K562 (cell line): Measurements from ENCODE around the gene CAST. TPM values are rescaled to one million over a fixed set of nuclear protein-coding genes. Genes with fewer than 3 reads are reported as not detected.

Source experiments
- ATAC-seq: fragments of 200-7000 bp; cut with Tn5 transposase; 3 replicates; pipeline ENCODE4 v1.9.1; 2020; ENCODE audit warnings: moderate library complexity
- BruUV-seq: library from RNA; stranded (reverse); fragments of 400-500 nt; replicated peaks from 2 replicates; lab custom pipeline; 2021; lab: Mats Ljungman, UMichigan
- CTCF ChIA-PET: fragments of 300-600 bp; formaldehyde crosslinking; extraction: SDS; loops from one replicate; lab custom pipeline; 2021; ENCODE audit warnings: low intra/inter-chr PET ratio; lab: Yijun Ruan, JAX
- POLR2A ChIA-PET: fragments of 300-600, 350-650 bp; sonication (Branson Sonifier 250); formaldehyde crosslinking; extraction: SDS; loops from one replicate; lab custom pipeline; 2021; ENCODE audit warnings: antibody characterized with exemption, inconsistent platforms; lab: Yijun Ruan, JAX
- DNase-seq, 4 experiments: peaks; one replicate each; pipeline versions ENCODE4 v3.0.0 to v3.0.0-alpha.2; 2011 to 2018; ENCODE audit warnings: low spot score in 3 of 4, mixed read lengths in 3 of 4; ENCODE audit errors: extremely low read depth in 1 of 4
- FAIRE-seq: peaks from 2 replicates; lab custom pipeline; 2011; peaks lifted over from hg19 to GRCh38; lab: Jason Lieb, UNC
- H2AFZ ChIP-seq: 2 replicates; pipeline ENCODE4 v1.6.0; 2011; ENCODE audit warnings: low read depth, low read length, control low read depth, inconsistent platforms
- H3K27ac ChIP-seq: fragments of 200-600 bp; 3 replicates; pipeline ENCODE4 v1.8.0; 2011; ENCODE audit warnings: low read depth, mild to moderate bottlenecking, control low read depth, inconsistent platforms, low read length, moderate library complexity, mixed read lengths; ENCODE audit errors: extremely low read depth
- H3K27me3 ChIP-seq, 2 experiments: fragments of 300-600 bp in 1 of 2; 2 replicates in 1 of 2; 3 replicates in 1 of 2; pipeline versions ENCODE4 v1.6.0 to v1.8.0; 2011; ENCODE audit warnings: inconsistent platforms in 2 of 2, low read length in 2 of 2, mild to moderate bottlenecking in 1 of 2, mixed read lengths in 1 of 2, moderate library complexity in 1 of 2; ENCODE audit not compliant: control insufficient read depth in 2 of 2, insufficient read depth in 2 of 2
- H3K36me3 ChIP-seq: fragments of 300-600 bp; 3 replicates; pipeline ENCODE4 v1.8.0; 2011; ENCODE audit warnings: mild to moderate bottlenecking, low read length, inconsistent platforms; ENCODE audit not compliant: control insufficient read depth, insufficient read depth
- H3K4me1 ChIP-seq, 2 experiments: fragments of 200-600 bp in 1 of 2; replicated peaks in 1 of 2; 2 replicates in 1 of 2; 3 replicates in 1 of 2; pipeline versions ENCODE4 v1.5.1 to v1.8.0; 2011; ENCODE audit warnings: inconsistent platforms in 2 of 2, low read length in 2 of 2, mild to moderate bottlenecking in 1 of 2, mixed read lengths in 1 of 2, moderate library complexity in 1 of 2; ENCODE audit not compliant: control insufficient read depth in 2 of 2, insufficient read depth in 2 of 2
- H3K4me2 ChIP-seq: 2 replicates; pipeline ENCODE4 v1.6.1; 2011; ENCODE audit warnings: low read length, control low read depth, inconsistent platforms, mixed read lengths; ENCODE audit not compliant: insufficient read depth
- H3K4me3 ChIP-seq: fragments of 200-600 bp; sonication (generic), shearing (Covaris generic); 2 replicates; pipeline ENCODE4 v1.5.1; 2016; ENCODE audit warnings: control low read depth, inconsistent platforms
- H3K79me2 ChIP-seq: fragments of 200-600 bp; 3 replicates; pipeline ENCODE4 v1.8.0; 2011; ENCODE audit warnings: low read length, inconsistent platforms; ENCODE audit not compliant: control insufficient read depth, insufficient read depth
- H3K9ac ChIP-seq, 2 experiments: 2 replicates each; pipeline versions ENCODE4 v1.6.0 to v1.6.1; 2011; ENCODE audit warnings: low read depth in 2 of 2, low read length in 2 of 2, control low read depth in 1 of 2, inconsistent platforms in 1 of 2, mild to moderate bottlenecking in 1 of 2, mixed read lengths in 1 of 2; ENCODE audit not compliant: insufficient read depth in 1 of 2
- H3K9me1 ChIP-seq: one replicate; pipeline ENCODE4 v1.6.0; 2011; ENCODE audit warnings: inconsistent platforms, mild to moderate bottlenecking, low read length, moderate library complexity; ENCODE audit not compliant: control insufficient read depth, insufficient read depth
- H3K9me3 ChIP-seq: replicated peaks from 2 replicates; pipeline ENCODE4 v1.5.1; 2011; ENCODE audit warnings: low read depth, low read length, inconsistent platforms; ENCODE audit not compliant: control insufficient read depth, insufficient read depth
- H4K20me1 ChIP-seq: replicated peaks from 2 replicates; pipeline ENCODE4 v1.6.1; 2011; ENCODE audit warnings: low read length, inconsistent platforms, mixed read lengths; ENCODE audit not compliant: control insufficient read depth, insufficient read depth
- ELF4 ChIP-seq: fragments of 450-650 bp; formaldehyde crosslinking; IDR thresholded peaks from 2 replicates; pipeline ENCODE4 v1.4.0; 2022; ENCODE audit warnings: missing genetic modification characterization
- EP300 ChIP-seq: IDR thresholded peaks from 2 replicates; pipeline ENCODE4 v1.6.1; 2012; ENCODE audit warnings: low read length, improper control_type of control experiment
- ESRRA ChIP-seq: fragments of 450-650 bp; IDR thresholded peaks from 2 replicates; pipeline ENCODE4 v1.6.1; 2014; ENCODE audit warnings: low read depth, mild to moderate bottlenecking, moderate library complexity, borderline replicate concordance
- FOXM1 ChIP-seq, 2 experiments: fragments of 450-650 bp in 1 of 2; sonication (generic) in 1 of 2; formaldehyde crosslinking in 1 of 2; IDR thresholded peaks; 2 replicates each; pipeline versions ENCODE4 v1.6.1 to v1.9.0; 2017 to 2022; ENCODE audit warnings: low read depth in 2 of 2, mild to moderate bottlenecking in 2 of 2, missing genetic modification reagents in 1 of 2, moderate library complexity in 1 of 2
- KDM1A ChIP-seq, 2 experiments: fragments of 450-650 bp; IDR thresholded peaks; 2 replicates each; pipeline ENCODE4 v1.6.1; 2016; ENCODE audit warnings: mild to moderate bottlenecking in 2 of 2
- MAZ ChIP-seq, 2 experiments: fragments of 450-650 bp in 1 of 2; sonication (generic) in 1 of 2; formaldehyde crosslinking; IDR thresholded peaks in 1 of 2; conservative IDR thresholded peaks in 1 of 2; 2 replicates each; pipeline versions ENCODE4 v1.4.0 to v1.5.0; 2020; ENCODE audit warnings: mild to moderate bottlenecking in 1 of 2, missing genetic modification reagents in 1 of 2
- NFATC3 ChIP-seq: fragments of 450-650 bp; IDR thresholded peaks from 2 replicates; pipeline ENCODE4 v1.6.1; 2017; ENCODE audit warnings: mild to moderate bottlenecking
- PYGO2 ChIP-seq: fragments of 450-650 bp; IDR thresholded peaks from 2 replicates; pipeline ENCODE4 v1.6.1; 2016; ENCODE audit warnings: mild to moderate bottlenecking, missing genetic modification characterization, moderate library complexity, missing compliant biosample characterization
- RUNX1 ChIP-seq: sonication (generic); IDR thresholded peaks from 2 replicates; pipeline ENCODE4 v1.6.1; 2016; ENCODE audit warnings: antibody characterized with exemption, low read depth
- TCF3 ChIP-seq: sonication (generic); formaldehyde crosslinking; IDR thresholded peaks from 2 replicates; pipeline ENCODE4 v1.4.0; 2020; ENCODE audit warnings: mild to moderate bottlenecking, missing genetic modification reagents
- THRAP3 ChIP-seq: fragments of 450-650 bp; IDR thresholded peaks from 2 replicates; pipeline ENCODE4 v1.6.1; 2016; ENCODE audit warnings: mild to moderate bottlenecking, inconsistent platforms, borderline replicate concordance
- ZBTB8A ChIP-seq: fragments of 450-650 bp; IDR thresholded peaks from 2 replicates; pipeline ENCODE4 v1.6.1; 2018; ENCODE audit warnings: mild to moderate bottlenecking, moderate library complexity; ENCODE audit not compliant: partially characterized antibody
- ZNF23 ChIP-seq: fragments of 250-450 bp; sonication (Bioruptor Pico); IDR thresholded peaks from 2 replicates; pipeline ENCODE4 v1.4.0; 2020; ENCODE audit warnings: mild to moderate bottlenecking
- ZNF695 ChIP-seq: fragments of 450-650 bp; formaldehyde crosslinking; IDR thresholded peaks from 2 replicates; pipeline ENCODE4 v1.4.0; 2020; ENCODE audit warnings: mild to moderate bottlenecking, moderate library complexity
- WGBS: fragments of 100-300 bp; shearing (Covaris generic); methylation state at CpG from one replicate; pipeline ENCODE4 v1.1.6; 2016; ENCODE audit warnings: low coverage, mixed read lengths; ENCODE audit not compliant: insufficient coverage; ENCODE audit errors: missing lambda C conversion rate; 5-methylcytosine and 5-hydroxymethylcytosine counted together
- in situ Hi-C: fragments of 300-500 bp; cut with MboI; formaldehyde crosslinking; loops from 4 replicates; pipeline ENCODE4 v1.15.0; 2018; ENCODE audit warnings: inconsistent platforms, mixed read lengths
- intact Hi-C: fragments of 100-400 bp; cut with micrococcal nuclease; formaldehyde crosslinking; loops from 2 replicates; pipeline ENCODE4 v1.14.2; 2022
- polyA plus RNA-seq, 8 experiments: library from polyadenylated mRNA; depleted of rRNA in 4 of 8; stranded (reverse) in 5 of 8; unstranded in 3 of 8; fragments of >200 nt; fragmentation: Nextera tagmentation in 2 of 8; fragmentation: Illumina TruSeq in 1 of 8; extraction: Ambion mirVana in 2 of 8; extraction: Trizol in 1 of 8; gene quantifications; 2 replicates each; pipeline versions ENCODE4 v1.2.1 to v1.2.3, GENCODE V29; 2011 to 2014; ENCODE audit warnings: inconsistent platforms in 1 of 8, missing spikeins in 1 of 8
- total RNA-seq, 7 experiments: library from RNA; depleted of rRNA in 6 of 7; stranded (reverse); fragments of >200 nt in 6 of 7; fragmentation: Illumina TruSeq in 2 of 7; extraction: Trizol in 2 of 7; gene quantifications; 2 replicates each; pipeline versions ENCODE4 v1.2.1 to v1.2.3, GENCODE V29; 2011 to 2021; ENCODE audit warnings: low replicate concordance in 1 of 7

Gene CAST
- total and polyA plus RNA-seq, 9 of the 15 experiments (the other 6 are each of a cell fraction or from before 2014, with no cell fraction given): 55.5 to 136 (median 86.1) TPM

DNA sequence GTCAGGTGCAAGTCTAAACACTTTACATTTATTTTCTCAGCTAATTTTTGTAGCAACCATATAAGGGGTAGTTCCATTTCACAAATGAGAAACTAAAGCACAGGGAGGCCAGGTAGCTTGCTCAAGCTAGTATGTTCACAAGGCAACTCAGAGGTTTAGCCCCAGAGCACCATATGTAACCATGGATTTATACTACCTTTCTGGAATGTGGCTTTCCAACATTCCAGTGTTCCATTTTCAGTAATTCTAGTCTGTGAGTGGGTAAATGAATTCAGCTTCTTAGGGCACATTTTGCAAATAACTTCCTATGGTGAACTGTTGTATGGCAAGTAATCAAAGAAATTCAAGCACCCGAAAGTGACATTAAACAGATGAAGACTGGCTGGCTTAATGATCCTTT is 25.0 kb upstream of the CAST start:
- Histone ChIP-seq H3K4me1 (no peaks in the 10 kb centered on the region), H3K79me2 (no peaks in the 10 kb centered on the region), H3K9ac (no peak overlapping the region), H3K9me1 (no peaks in the 10 kb centered on the region), H3K9me3 (no peaks in the 10 kb centered on the region), H3K4me3 (no peak overlapping the region), H3K27ac (no peak overlapping the region), H3K36me3 (no peaks in the 10 kb centered on the region), H4K20me1 (no peaks in the 10 kb centered on the region), H3K4me2 (no peak overlapping the region), H3K27me3 (peaks cover 6% of the 10 kb centered on the region in 2 experiments; a peak in 3 of 5 replicates), H2AFZ (no peak overlapping the region)
- no peak for FAIRE-seq
- TF ChIP-seq NFATC3 (no peak), RUNX1 (no peak), KDM1A (IDR thresholded peaks at IDR 0.05) (no peak), ZNF695 (CRISPR knock-in tag) (no peak), ZNF23 (CRISPR knock-in tag) (no peak), ESRRA (no peak), THRAP3 (no peak), MAZ (CRISPR knock-in tag; conservative IDR thresholded peaks at IDR 0.05 in 1 of 2, IDR thresholded peaks at IDR 0.05 in 1 of 2) (no peak), FOXM1 (IDR thresholded peaks at IDR 0.05; ENCODE audit: low read depth) (no peak), FOXM1 (CRISPR knock-in tag; IDR thresholded peaks at IDR 0.05; ENCODE audit: low read depth) (no peak), PYGO2 (tag) (no peak), ELF4 (CRISPR knock-in tag) (no peak), ZBTB8A (no peak), TCF3 (CRISPR knock-in tag) (no peak), EP300 (no peak)
- ChIA-PET CTCF (no interaction called here), POLR2A (no interaction called here)
- intact Hi-C loops: no loop called here
- no TSS peak for BruUV-seq
- WGBS: 0% methylated on average over 1 of the region's 1 CpG
- in situ Hi-C loops: no loop called here
- no peak for ATAC-seq
- no peak for DNase-seq
